NK-92 (cell line): Measurements from ENCODE around the gene FASN.

Source experiments
- DNase-seq: peaks from one replicate; lab custom pipeline; 2025; ENCODE audit not compliant: unreplicated experiment; lab: John Stamatoyannopoulos, UW

Gene FASN

GRCh38 chr17:82078433-82078832 is 19.6 kb downstream of the FASN start:
- no peak for DNase-seq

- DNase-seq, result no peak
Observed at GRCh38 chr17:82077617-82078358, 20.2 kb downstream of the FASN start.

- DNase-seq, result no peak
Observed at GRCh38 chr17:82076785-82077591, 21.0 kb downstream of the FASN start.

- DNase-seq, result no peak
Observed at GRCh38 chr17:82076018-82076784, 21.8 kb downstream of the FASN start.

GRCh38 chr17:82073446-82073845 is 24.6 kb downstream of the FASN start:
- DNase-seq, result no peak

GRCh38 chr17:82072827-82073226 is 25.2 kb downstream of the FASN start:
- DNase-seq, result no peak

- no peak for DNase-seq
Observed at GRCh38 chr17:82070611-82071010, 27.4 kb downstream of the FASN start.

- no peak for DNase-seq
Observed at GRCh38 chr17:82065638-82066303, 32.3 kb downstream of the FASN start, which contains the start of gene DUS1L. TSS of gene DUS1L (minus strand) at chr17:82065804. CDS start at chr17:82065059, 745 bp downstream.

- DNase-seq, result no peak
Observed at GRCh38 chr17:82065193-82065637, 32.8 kb downstream of the FASN start.

- no peak for DNase-seq
Observed at GRCh38 chr17:82064433-82065192, 33.4 kb downstream of the FASN start.

- no peak for DNase-seq
Observed at GRCh38 chr17:82063424-82064415, 34.3 kb downstream of the FASN start.

- no peak for DNase-seq
Observed at GRCh38 chr17:82062984-82063368, 35.1 kb downstream of the FASN start.

- no peak for DNase-seq
Observed at GRCh38 chr17:82062076-82062983, 35.7 kb downstream of the FASN start.

- DNase-seq, result no peak
Observed at GRCh38 chr17:82061047-82061925, 36.8 kb downstream of the FASN start.

- no peak for DNase-seq
Observed at GRCh38 chr17:82060614-82061013, 37.4 kb downstream of the FASN start.

GRCh38 chr17:82060001-82060380 is 38.0 kb downstream of the FASN start:
- DNase-seq, result no peak
